HG03571 (cell line): ENCODE results near the gene PCDHGB7.
"Not testable (repeated sequence)": the region's sequence is repeated elsewhere in the genome, so short reads cannot be mapped to it uniquely, and the experiment has no call there.

Experiments
- ATAC-seq: cut with Tn5 transposase; IDR thresholded peaks from one replicate; pipeline ENCODE4 v1.9.1; 2021; ENCODE audit not compliant: unreplicated experiment

The PCDHGB7 gene

GRCh38 chr5:141417494-141418172 lies at the start of gene PCDHGB7:
TSS of gene PCDHGB7 (plus strand) at chr5:141417677. CDS start at chr5:141417860, 183 bp downstream.
- ATAC-seq: peak; percentile 68

GRCh38 chr5:141369994-141370848 lies 47.3 kb upstream of the PCDHGB7 start, which contains the start of gene PCDHGB3:
TSS of gene PCDHGB3 (plus strand) at chr5:141370242. CDS start at chr5:141370395, 153 bp downstream.
- no peak for ATAC-seq

GRCh38 chr5:141371572-141372475 lies 45.7 kb upstream of the PCDHGB7 start:
- no peak for ATAC-seq

- ATAC-seq: no peak
Observed at GRCh38 chr5:141373673-141374317, 43.7 kb upstream of the PCDHGB7 start, which contains the start of gene PCDHGA6. TSS of gene PCDHGA6 (plus strand) at chr5:141373891. CDS start at chr5:141374084, 193 bp downstream.

GRCh38 chr5:141374627-141375026 lies 42.9 kb upstream of the PCDHGB7 start:
- ATAC-seq: no peak

- not testable (repeated sequence) for ATAC-seq
Observed at GRCh38 chr5:141375444-141376155, 41.9 kb upstream of the PCDHGB7 start.

- ATAC-seq: no peak
Observed at GRCh38 chr5:141382469-141383294, 34.8 kb upstream of the PCDHGB7 start, which contains the start of gene PCDHGA7. TSS of gene PCDHGA7 (plus strand) at chr5:141382742. CDS start at chr5:141382900, 158 bp downstream.

- no peak for ATAC-seq
Observed at GRCh38 chr5:141383345-141383744, 34.1 kb upstream of the PCDHGB7 start.

GRCh38 chr5:141384471-141385267 lies 32.8 kb upstream of the PCDHGB7 start:
- no peak for ATAC-seq

GRCh38 chr5:141387557-141388311 lies 29.7 kb upstream of the PCDHGB7 start, which contains the start of gene PCDHGB4:
TSS of gene PCDHGB4 (plus strand) at chr5:141387698. CDS start at chr5:141387885, 187 bp downstream.
- ATAC-seq: not testable (repeated sequence)

GRCh38 chr5:141388661-141389060 lies 28.8 kb upstream of the PCDHGB7 start:
- ATAC-seq: no peak

- ATAC-seq: no peak
Observed at GRCh38 chr5:141389153-141390042, 28.1 kb upstream of the PCDHGB7 start.

- ATAC-seq: no peak
Observed at GRCh38 chr5:141392429-141393198, 24.9 kb upstream of the PCDHGB7 start, which contains the start of gene PCDHGA8. TSS of gene PCDHGA8 (plus strand) at chr5:141392633. CDS start at chr5:141392814, 181 bp downstream.

GRCh38 chr5:141393267-141393666 lies 24.2 kb upstream of the PCDHGB7 start:
- ATAC-seq: no peak
